ENCODE data around the gene KIF3C.

DNA sequence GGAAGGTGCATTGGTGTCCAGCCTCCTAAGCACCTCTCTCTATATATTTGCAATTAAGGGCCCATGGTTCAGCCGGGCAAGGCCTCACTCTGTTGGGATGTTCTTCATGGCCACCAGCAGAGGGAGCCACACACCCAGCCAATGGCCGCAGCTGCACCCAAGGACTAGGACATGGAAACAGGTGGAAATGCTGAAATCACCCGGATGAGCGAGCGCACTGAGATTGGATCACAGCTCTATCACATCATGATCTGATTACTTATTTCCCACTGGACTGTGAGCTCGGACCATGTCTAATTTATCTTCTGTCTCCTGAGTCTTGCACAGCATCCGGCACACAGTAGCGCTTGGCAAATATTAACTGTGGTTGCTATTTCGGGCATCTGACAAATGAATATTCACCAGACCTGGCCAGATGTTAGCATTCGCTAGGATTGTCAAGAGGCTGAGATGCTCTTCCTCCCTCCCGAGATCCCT is 31.2 kb downstream of the KIF3C start:
- TF ChIP-seq, protein P1, sequence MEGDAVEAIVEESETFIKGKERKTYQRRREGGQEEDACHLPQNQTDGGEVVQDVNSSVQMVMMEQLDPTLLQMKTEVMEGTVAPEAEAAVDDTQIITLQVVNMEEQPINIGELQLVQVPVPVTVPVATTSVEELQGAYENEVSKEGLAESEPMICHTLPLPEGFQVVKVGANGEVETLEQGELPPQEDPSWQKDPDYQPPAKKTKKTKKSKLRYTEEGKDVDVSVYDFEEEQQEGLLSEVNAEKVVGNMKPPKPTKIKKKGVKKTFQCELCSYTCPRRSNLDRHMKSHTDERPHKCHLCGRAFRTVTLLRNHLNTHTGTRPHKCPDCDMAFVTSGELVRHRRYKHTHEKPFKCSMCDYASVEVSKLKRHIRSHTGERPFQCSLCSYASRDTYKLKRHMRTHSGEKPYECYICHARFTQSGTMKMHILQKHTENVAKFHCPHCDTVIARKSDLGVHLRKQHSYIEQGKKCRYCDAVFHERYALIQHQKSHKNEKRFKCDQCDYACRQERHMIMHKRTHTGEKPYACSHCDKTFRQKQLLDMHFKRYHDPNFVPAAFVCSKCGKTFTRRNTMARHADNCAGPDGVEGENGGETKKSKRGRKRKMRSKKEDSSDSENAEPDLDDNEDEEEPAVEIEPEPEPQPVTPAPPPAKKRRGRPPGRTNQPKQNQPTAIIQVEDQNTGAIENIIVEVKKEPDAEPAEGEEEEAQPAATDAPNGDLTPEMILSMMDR (IDR thresholded peaks at IDR 0.05; ENCODE audit: extremely low read depth in 1 of 2, insufficient read depth in 1 of 2, low read depth in 1 of 2, low read length in 2 of 2), result peak; percentile 88 to 95
- TF ChIP-seq POLR2A (IDR thresholded peaks at IDR 0.05; ENCODE audit: low read depth, low read length), result no peak

All from endothelial cell of umbilical vein (primary cell).